ENCODE measurements around the gene RSRC1.

RSRC1 gene

GRCh38 chr3:158420654-158421396 is 310.9 kb downstream of the RSRC1 start:
- H3K4me1 ChIP-seq (ENCODE audit: control insufficient read depth, low read depth, low read length) = no peaks in the 10 kb centered on the region
- no peak overlapping the region for H3K9ac ChIP-seq (ENCODE audit: low read length)
- no peaks in the 10 kb centered on the region for H3K27me3 ChIP-seq (ENCODE audit: control insufficient read depth, insufficient read depth, low read length)
- H3K4me3 ChIP-seq (ENCODE audit: low read length) = no peak overlapping the region
- no peaks in the 10 kb centered on the region for H3K9me3 ChIP-seq (ENCODE audit: control insufficient read depth, low read depth, low read length)
- no peaks in the 10 kb centered on the region for H3K36me3 ChIP-seq (ENCODE audit: control insufficient read depth, low read depth, low read length)
- H3K27ac ChIP-seq (ENCODE audit: low read length) = no peak overlapping the region

- H3K27ac ChIP-seq (ENCODE audit: low read length) = no peak overlapping the region
- H3K27me3 ChIP-seq (ENCODE audit: control insufficient read depth, insufficient read depth, low read length) = no peaks in the 10 kb centered on the region
- H3K4me3 ChIP-seq (ENCODE audit: low read length) = no peak overlapping the region
- no peak overlapping the region for H3K9ac ChIP-seq (ENCODE audit: low read length)
- no peaks in the 10 kb centered on the region for H3K36me3 ChIP-seq (ENCODE audit: control insufficient read depth, low read depth, low read length)
- H3K9me3 ChIP-seq (ENCODE audit: control insufficient read depth, low read depth, low read length) = no peaks in the 10 kb centered on the region
- H3K4me1 ChIP-seq (ENCODE audit: control insufficient read depth, low read depth, low read length) = no peaks in the 10 kb centered on the region
Observed at GRCh38 chr3:158430448-158430847, 320.6 kb downstream of the RSRC1 start.

DNA sequence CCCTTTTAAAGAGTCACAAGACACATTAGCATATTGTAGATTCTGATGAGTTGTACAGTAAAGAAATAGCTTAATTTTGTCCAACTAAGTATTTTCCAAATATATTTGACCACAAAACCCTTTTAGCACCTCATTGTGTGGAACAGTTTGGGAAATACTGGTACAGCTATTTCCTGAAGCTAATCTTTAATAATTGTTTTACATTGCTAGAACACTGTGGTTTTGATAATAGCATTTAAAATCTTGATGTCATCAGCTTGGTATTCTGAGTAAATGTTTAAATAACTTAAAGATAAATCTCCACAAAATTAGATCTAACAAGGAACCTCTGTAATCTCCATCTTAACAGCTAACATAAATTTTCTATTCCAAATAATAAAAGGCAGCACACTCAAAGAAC is 321.1 kb downstream of the RSRC1 start:
- no peak overlapping the region for H3K4me3 ChIP-seq (ENCODE audit: low read length)
- no peaks in the 10 kb centered on the region for H3K9me3 ChIP-seq (ENCODE audit: control insufficient read depth, low read depth, low read length)
- no peaks in the 10 kb centered on the region for H3K36me3 ChIP-seq (ENCODE audit: control insufficient read depth, low read depth, low read length)
- no peak overlapping the region for H3K9ac ChIP-seq (ENCODE audit: low read length)
- H3K27ac ChIP-seq (ENCODE audit: low read length) = no peak overlapping the region
- H3K27me3 ChIP-seq (ENCODE audit: control insufficient read depth, insufficient read depth, low read length) = no peaks in the 10 kb centered on the region
- H3K4me1 ChIP-seq (ENCODE audit: control insufficient read depth, low read depth, low read length) = no peaks in the 10 kb centered on the region

- Histone ChIP-seq H3K27me3 (ENCODE audit: control insufficient read depth, insufficient read depth, low read length) (no peaks in the 10 kb centered on the region), H3K9ac (ENCODE audit: low read length) (no peak overlapping the region), H3K27ac (ENCODE audit: low read length) (no peak overlapping the region), H3K4me1 (ENCODE audit: control insufficient read depth, low read depth, low read length) (no peaks in the 10 kb centered on the region), H3K9me3 (ENCODE audit: control insufficient read depth, low read depth, low read length) (no peaks in the 10 kb centered on the region), H3K4me3 (ENCODE audit: low read length) (no peak overlapping the region), H3K36me3 (ENCODE audit: control insufficient read depth, low read depth, low read length) (no peaks in the 10 kb centered on the region)
Observed at GRCh38 chr3:158431829-158432228, 321.9 kb downstream of the RSRC1 start.

GRCh38 chr3:158434412-158435038 is 324.6 kb downstream of the RSRC1 start:
- Histone ChIP-seq H3K4me1 (ENCODE audit: control insufficient read depth, low read depth, low read length) (no peaks in the 10 kb centered on the region), H3K27me3 (ENCODE audit: control insufficient read depth, insufficient read depth, low read length) (no peaks in the 10 kb centered on the region), H3K36me3 (ENCODE audit: control insufficient read depth, low read depth, low read length) (no peaks in the 10 kb centered on the region), H3K9me3 (ENCODE audit: control insufficient read depth, low read depth, low read length) (no peaks in the 10 kb centered on the region), H3K9ac (ENCODE audit: low read length) (no peak overlapping the region), H3K27ac (ENCODE audit: low read length) (no peak overlapping the region), H3K4me3 (ENCODE audit: low read length) (no peak overlapping the region)

GRCh38 chr3:158443632-158444031 is 333.7 kb downstream of the RSRC1 start:
- H3K9ac ChIP-seq (ENCODE audit: low read length) = no peak overlapping the region

GRCh38 chr3:158447408-158447807 is 337.5 kb downstream of the RSRC1 start:
- Histone ChIP-seq H3K27me3 (ENCODE audit: control insufficient read depth, insufficient read depth, low read length) (no peaks in the 10 kb centered on the region), H3K9ac (ENCODE audit: low read length) (no peak overlapping the region), H3K4me3 (ENCODE audit: low read length) (no peak overlapping the region), H3K27ac (ENCODE audit: low read length) (no peak overlapping the region), H3K4me1 (ENCODE audit: control insufficient read depth, low read depth, low read length) (no peaks in the 10 kb centered on the region), H3K36me3 (ENCODE audit: control insufficient read depth, low read depth, low read length) (no peaks in the 10 kb centered on the region), H3K9me3 (ENCODE audit: control insufficient read depth, low read depth, low read length) (no peaks in the 10 kb centered on the region)

More at GRCh38 chr3:158443632-158444031, 333.7 kb downstream of the RSRC1 start:
- H3K4me3 ChIP-seq (ENCODE audit: low read length) = no peak overlapping the region
- H3K27ac ChIP-seq (ENCODE audit: low read length) = no peak overlapping the region
- H3K9me3 ChIP-seq (ENCODE audit: control insufficient read depth, low read depth, low read length) = no peaks in the 10 kb centered on the region
- no peaks in the 10 kb centered on the region for H3K4me1 ChIP-seq (ENCODE audit: control insufficient read depth, low read depth, low read length)
- H3K36me3 ChIP-seq (ENCODE audit: control insufficient read depth, low read depth, low read length) = no peaks in the 10 kb centered on the region
- H3K27me3 ChIP-seq (ENCODE audit: control insufficient read depth, insufficient read depth, low read length) = no peaks in the 10 kb centered on the region

DNA sequence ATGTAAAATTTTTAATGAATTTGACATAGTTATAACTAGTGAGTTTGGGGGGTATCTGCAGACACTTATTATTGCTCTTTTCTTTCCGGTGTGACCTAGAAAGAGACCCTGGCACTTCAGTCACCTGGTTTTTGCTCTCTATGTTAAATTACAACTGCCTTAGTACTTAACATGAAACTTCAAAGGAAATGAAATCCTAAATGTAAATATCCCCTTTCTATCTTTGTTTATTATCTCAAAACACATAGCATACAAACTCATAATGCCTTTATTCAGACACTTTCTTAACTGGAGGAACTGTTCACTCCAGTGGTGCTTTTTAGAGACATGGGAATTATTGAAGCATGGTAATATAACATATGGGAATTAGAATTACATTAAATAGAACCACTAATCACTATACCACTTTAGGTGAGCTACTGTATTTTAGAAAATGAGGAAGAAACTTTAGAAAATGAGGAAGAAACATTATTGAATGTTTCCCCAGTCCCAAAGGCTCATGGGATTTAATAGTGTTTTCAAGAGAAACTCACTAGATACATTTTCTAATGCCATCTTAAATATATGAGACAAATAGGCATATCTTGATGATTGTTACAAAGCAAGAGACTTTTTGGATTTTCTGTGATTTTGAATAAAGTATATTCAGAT is 341.6 kb downstream of the RSRC1 start:
- H3K27me3 ChIP-seq (ENCODE audit: control insufficient read depth, insufficient read depth, low read length) = no peaks in the 10 kb centered on the region
- no peaks in the 10 kb centered on the region for H3K36me3 ChIP-seq (ENCODE audit: control insufficient read depth, low read depth, low read length)
- no peaks in the 10 kb centered on the region for H3K4me1 ChIP-seq (ENCODE audit: control insufficient read depth, low read depth, low read length)
- H3K9ac ChIP-seq (ENCODE audit: low read length) = no peak overlapping the region
- no peak overlapping the region for H3K4me3 ChIP-seq (ENCODE audit: low read length)
- H3K27ac ChIP-seq (ENCODE audit: low read length) = no peak overlapping the region
- H3K9me3 ChIP-seq (ENCODE audit: control insufficient read depth, low read depth, low read length) = no peaks in the 10 kb centered on the region

- Histone ChIP-seq H3K9me3 (ENCODE audit: control insufficient read depth, low read depth, low read length) (no peaks in the 10 kb centered on the region), H3K4me3 (ENCODE audit: low read length) (no peak overlapping the region), H3K36me3 (ENCODE audit: control insufficient read depth, low read depth, low read length) (no peaks in the 10 kb centered on the region), H3K27me3 (ENCODE audit: control insufficient read depth, insufficient read depth, low read length) (no peaks in the 10 kb centered on the region), H3K27ac (ENCODE audit: low read length) (no peak overlapping the region), H3K9ac (ENCODE audit: low read length) (no peak overlapping the region), H3K4me1 (ENCODE audit: control insufficient read depth, low read depth, low read length) (no peaks in the 10 kb centered on the region)
Observed at GRCh38 chr3:158452334-158452733, 342.4 kb downstream of the RSRC1 start.

- Histone ChIP-seq H3K9me3 (ENCODE audit: control insufficient read depth, low read depth, low read length) (no peaks in the 10 kb centered on the region), H3K36me3 (ENCODE audit: control insufficient read depth, low read depth, low read length) (no peaks in the 10 kb centered on the region), H3K27me3 (ENCODE audit: control insufficient read depth, insufficient read depth, low read length) (no peaks in the 10 kb centered on the region), H3K4me1 (ENCODE audit: control insufficient read depth, low read depth, low read length) (no peaks in the 10 kb centered on the region), H3K27ac (ENCODE audit: low read length) (no peak overlapping the region), H3K9ac (ENCODE audit: low read length) (no peak overlapping the region), H3K4me3 (ENCODE audit: low read length) (no peak overlapping the region)
Observed at GRCh38 chr3:158453004-158453403, 343.1 kb downstream of the RSRC1 start.

DNA sequence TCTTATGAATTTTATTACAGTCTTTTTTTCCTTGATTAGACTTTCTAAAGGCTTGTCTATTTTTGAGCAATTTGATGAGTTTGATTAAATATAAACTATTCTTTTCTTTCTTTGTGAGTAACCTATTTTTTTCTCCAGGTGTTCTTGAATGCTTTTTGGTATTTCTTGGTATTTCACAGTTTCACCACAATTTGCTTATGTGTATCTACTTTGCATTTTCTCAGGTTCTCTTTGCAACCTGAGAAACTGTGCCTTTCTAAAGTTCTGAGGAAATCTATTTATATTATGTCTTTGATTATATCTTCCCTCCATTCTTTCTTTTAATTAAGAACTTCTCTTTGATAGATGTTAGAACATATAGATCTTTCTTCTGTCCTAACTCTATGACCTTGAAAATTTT is 344.0 kb downstream of the RSRC1 start:
- Histone ChIP-seq H3K9ac (ENCODE audit: low read length) (no peak overlapping the region), H3K27me3 (ENCODE audit: control insufficient read depth, insufficient read depth, low read length) (no peaks in the 10 kb centered on the region), H3K4me1 (ENCODE audit: control insufficient read depth, low read depth, low read length) (no peaks in the 10 kb centered on the region), H3K27ac (ENCODE audit: low read length) (no peak overlapping the region), H3K9me3 (ENCODE audit: control insufficient read depth, low read depth, low read length) (no peaks in the 10 kb centered on the region), H3K36me3 (ENCODE audit: control insufficient read depth, low read depth, low read length) (no peaks in the 10 kb centered on the region), H3K4me3 (ENCODE audit: low read length) (no peak overlapping the region)
